ENCODE measurements around the gene USP3.

Gene USP3

GRCh38 chr15:63588826-63589225 is 84.4 kb downstream of the USP3 start:
- H3K79me2 ChIP-seq (ENCODE audit: insufficient read depth, low read length) = no peaks in the 10 kb centered on the region
- H3K9me3 ChIP-seq (ENCODE audit: insufficient read depth, low read length) = no peaks in the 10 kb centered on the region
- no peaks in the 10 kb centered on the region for H3K9me2 ChIP-seq (replicated peaks; ENCODE audit: insufficient read depth, low read length)
- no peaks in the 10 kb centered on the region for H4K20me1 ChIP-seq (ENCODE audit: low read depth, low read length)
- no peak overlapping the region for H3K9ac ChIP-seq (ENCODE audit: low read length)
- peaks cover 11% of the 10 kb centered on the region for H3K36me3 ChIP-seq (ENCODE audit: low read length)
- TF ChIP-seq EZH2phosphoT487 (conservative IDR thresholded peaks at IDR 0.05; ENCODE audit: low read length) = no peak
- TF ChIP-seq CTCF (IDR thresholded peaks at IDR 0.05; ENCODE audit: insufficient read depth, low read length, poor library complexity, severe bottlenecking) = no peak
- H3K27me3 ChIP-seq (ENCODE audit: low read length) = no peaks in the 10 kb centered on the region
- H3K27ac ChIP-seq (ENCODE audit: low read depth, low read length) = no peak overlapping the region
- no peak overlapping the region for H3K4me2 ChIP-seq (ENCODE audit: low read depth, low read length, poor library complexity, severe bottlenecking)
- H3F3A ChIP-seq (ENCODE audit: insufficient read depth) = no peaks in the 10 kb centered on the region
- H2AFZ ChIP-seq (ENCODE audit: low read depth, low read length, severe bottlenecking) = no peak overlapping the region
- H3K4me3 ChIP-seq (ENCODE audit: insufficient read depth, low read length, poor library complexity, severe bottlenecking) = no peak overlapping the region

GRCh38 chr15:63593705-63594671 is 89.6 kb downstream of the USP3 start:
- H3K9me2 ChIP-seq (replicated peaks; ENCODE audit: insufficient read depth, low read length) = no peaks in the 10 kb centered on the region
- TF ChIP-seq CTCF (IDR thresholded peaks at IDR 0.05; ENCODE audit: insufficient read depth, low read length, poor library complexity, severe bottlenecking) (no peak), EZH2phosphoT487 (conservative IDR thresholded peaks at IDR 0.05; ENCODE audit: low read length) (no peak)
- H2AFZ ChIP-seq (ENCODE audit: low read depth, low read length, severe bottlenecking) = no peak overlapping the region
- H3K27ac ChIP-seq (ENCODE audit: low read depth, low read length) = no peak overlapping the region
- no peaks in the 10 kb centered on the region for H3K36me3 ChIP-seq (ENCODE audit: low read length)
- H3K27me3 ChIP-seq (ENCODE audit: low read length) = no peaks in the 10 kb centered on the region
- no peaks in the 10 kb centered on the region for H4K20me1 ChIP-seq (ENCODE audit: low read depth, low read length)
- H3K4me3 ChIP-seq (ENCODE audit: insufficient read depth, low read length, poor library complexity, severe bottlenecking) = no peak overlapping the region
- no peak overlapping the region for H3K9ac ChIP-seq (ENCODE audit: low read length)
- no peak overlapping the region for H3K4me2 ChIP-seq (ENCODE audit: low read depth, low read length, poor library complexity, severe bottlenecking)
- no peaks in the 10 kb centered on the region for H3K79me2 ChIP-seq (ENCODE audit: insufficient read depth, low read length)
- H3F3A ChIP-seq (ENCODE audit: insufficient read depth) = peaks cover 9% of the 10 kb centered on the region
- H3K9me3 ChIP-seq (ENCODE audit: insufficient read depth, low read length) = no peaks in the 10 kb centered on the region

GRCh38 chr15:63595065-63595464 is 90.7 kb downstream of the USP3 start:
- H3K27me3 ChIP-seq (ENCODE audit: low read length) = no peaks in the 10 kb centered on the region
- no peak overlapping the region for H3K9ac ChIP-seq (ENCODE audit: low read length)
- no peaks in the 10 kb centered on the region for H3K79me2 ChIP-seq (ENCODE audit: insufficient read depth, low read length)
- H2AFZ ChIP-seq (ENCODE audit: low read depth, low read length, severe bottlenecking) = no peak overlapping the region
- no peak overlapping the region for H3K27ac ChIP-seq (ENCODE audit: low read depth, low read length)
- no peaks in the 10 kb centered on the region for H3K36me3 ChIP-seq (ENCODE audit: low read length)
- TF ChIP-seq EZH2phosphoT487 (conservative IDR thresholded peaks at IDR 0.05; ENCODE audit: low read length) = no peak
- TF ChIP-seq CTCF (IDR thresholded peaks at IDR 0.05; ENCODE audit: insufficient read depth, low read length, poor library complexity, severe bottlenecking) = no peak
- no peaks in the 10 kb centered on the region for H3K9me2 ChIP-seq (replicated peaks; ENCODE audit: insufficient read depth, low read length)
- peaks cover 19% of the 10 kb centered on the region for H3F3A ChIP-seq (ENCODE audit: insufficient read depth)
- no peak overlapping the region for H3K4me2 ChIP-seq (ENCODE audit: low read depth, low read length, poor library complexity, severe bottlenecking)
- no peaks in the 10 kb centered on the region for H4K20me1 ChIP-seq (ENCODE audit: low read depth, low read length)
- no peaks in the 10 kb centered on the region for H3K9me3 ChIP-seq (ENCODE audit: insufficient read depth, low read length)
- H3K4me3 ChIP-seq (ENCODE audit: insufficient read depth, low read length, poor library complexity, severe bottlenecking) = no peak overlapping the region
